ENCODE results near the gene PLOD3. TPM values are rescaled to one million over a fixed set of nuclear protein-coding genes. Genes with fewer than 3 reads are reported as not detected.

The PLOD3 gene
- total and polyA plus RNA-seq, 4 experiments from 2014 or later, result 24.6 to 72.4 (median 47.2) TPM

DNA sequence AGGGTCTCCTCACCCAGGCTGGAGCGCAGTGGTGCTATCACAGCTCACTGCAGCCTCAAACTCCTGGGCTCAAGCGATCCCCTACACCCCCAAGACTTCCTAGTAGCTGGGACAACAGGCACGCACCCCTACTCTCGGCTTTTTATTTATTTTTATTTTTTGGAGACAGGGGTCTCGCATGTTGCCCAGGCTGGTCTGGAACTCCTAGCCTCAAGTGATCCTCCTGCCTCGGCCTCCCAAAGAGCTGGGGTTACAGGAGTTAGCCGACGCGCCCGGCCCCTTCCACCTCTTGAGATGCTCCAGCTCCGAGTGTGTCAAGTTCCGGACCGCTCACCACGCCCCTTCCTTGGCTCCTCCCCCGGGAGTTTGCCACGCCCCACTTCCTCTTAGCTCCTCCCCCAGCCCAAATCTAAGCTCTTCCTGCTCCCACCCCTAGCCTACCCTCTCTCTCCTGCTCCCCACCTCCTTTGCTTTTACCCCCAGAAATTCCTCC is 43.6 kb downstream of the PLOD3 start:
- Mint-ChIP-seq H3K27ac (peak overlapping the region in 2 of 7 donors; percentile 41 to 76), H3K4me3 (peak overlapping the region; percentile 20 to 80 (median 60)), H3K9me3 (peaks cover 0 to 4% (median 0%) of the 10 kb centered on the region in 8 donors), H3K4me1 (peaks cover 30 to 56% (median 44%) of the 10 kb centered on the region in 4 donors), H3K27me3 (peaks cover 60 to 76% of the 10 kb centered on the region in 2 donors), H3K36me3 (no peaks in the 10 kb centered on the region)
- DNase-seq, result peak; percentile 62 to 67 (median 64)
- Histone ChIP-seq H3K27me3 (ENCODE audit: insufficient read depth, low read length) (peaks cover 72% of the 10 kb centered on the region), H3K27ac (ENCODE audit: low read depth, low read length) (no peak overlapping the region), H3K36me3 (ENCODE audit: insufficient read depth, low read length) (no peaks in the 10 kb centered on the region), H3K9me3 (ENCODE audit: control insufficient read depth in 1 of 2, low read length in 2 of 2) (no peaks in the 10 kb centered on the region), H3K4me1 (ENCODE audit: insufficient read depth, low read length) (peaks cover 56% of the 10 kb centered on the region), H3K4me3 (ENCODE audit: low read length in 2 of 2) (no peak overlapping the region)
- POLR2A ChIA-PET (ENCODE audit: partially characterized antibody), result interaction anchor here (1.3 kb wide), 2 partner anchors 30 to 44 kb away, joined by 3 read pairs; partner anchors contain the start of genes PLOD3 and ZNHIT1
- intact Hi-C loops (cut with micrococcal nuclease), result no loop called here
- CTCF ChIA-PET (ENCODE audit: partially characterized antibody), result interaction anchor here (0.9 to 4.7 kb wide), 4 partner anchors 18 to 32 kb away, joined by 3 to 27 read pairs (median 13); no protein-coding TSS in a partner anchor

- Mint-ChIP-seq H3K4me1 (peaks cover 30 to 60% (median 48%) of the 10 kb centered on the region in 4 donors), H3K4me3 (peak overlapping the region in 6 of 8 donors; percentile 40 to 69 (median 48)), H3K36me3 (no peaks in the 10 kb centered on the region), H3K9me3 (peaks cover 0 to 4% (median 0%) of the 10 kb centered on the region in 8 donors), H3K27ac (peak overlapping the region in 2 of 7 donors; percentile 32 to 41), H3K27me3 (peaks cover 62 to 76% of the 10 kb centered on the region in 2 donors)
- ChIA-PET POLR2A (ENCODE audit: partially characterized antibody) (interaction anchor here (1.3 kb wide), 2 partner anchors 29 to 45 kb away, joined by 3 read pairs; partner anchors contain the start of genes PLOD3 and ZNHIT1), CTCF (ENCODE audit: partially characterized antibody) (interaction anchor here (0.9 to 4.7 kb wide), 4 partner anchors 18 to 31 kb away, joined by 3 to 27 read pairs (median 13); no protein-coding TSS in a partner anchor)
- Histone ChIP-seq H3K4me3 (ENCODE audit: low read length in 2 of 2) (no peak overlapping the region), H3K4me1 (ENCODE audit: insufficient read depth, low read length) (peaks cover 56% of the 10 kb centered on the region), H3K9me3 (ENCODE audit: control insufficient read depth in 1 of 2, low read length in 2 of 2) (no peaks in the 10 kb centered on the region), H3K27me3 (ENCODE audit: insufficient read depth, low read length) (peaks cover 76% of the 10 kb centered on the region), H3K36me3 (ENCODE audit: insufficient read depth, low read length) (no peaks in the 10 kb centered on the region), H3K27ac (ENCODE audit: low read depth, low read length) (no peak overlapping the region)
- no peak for DNase-seq
- intact Hi-C loops (cut with micrococcal nuclease), result no loop called here
Measured at GRCh38 chr7:101172854-101173751, 44.3 kb downstream of the PLOD3 start.

GRCh38 chr7:101172005-101172853 is 45.2 kb downstream of the PLOD3 start:
- Histone ChIP-seq H3K27me3 (ENCODE audit: insufficient read depth, low read length) (peaks cover 84% of the 10 kb centered on the region), H3K4me1 (ENCODE audit: insufficient read depth, low read length) (peaks cover 57% of the 10 kb centered on the region), H3K36me3 (ENCODE audit: insufficient read depth, low read length) (no peaks in the 10 kb centered on the region), H3K4me3 (ENCODE audit: low read length in 2 of 2) (peak overlapping the region in 1 of 2 donors; percentile 34), H3K27ac (ENCODE audit: low read depth, low read length) (no peak overlapping the region), H3K9me3 (ENCODE audit: control insufficient read depth in 1 of 2, low read length in 2 of 2) (no peaks in the 10 kb centered on the region)
- H3K27ac Mint-ChIP-seq, result peak overlapping the region in 1 of 7 donors; percentile 77
- peaks cover 0 to 4% (median 0%) of the 10 kb centered on the region in 8 donors for H3K9me3 Mint-ChIP-seq
- CTCF ChIA-PET (ENCODE audit: partially characterized antibody), result interaction anchor here (0.6 to 4.7 kb wide), 11 partner anchors 10 to 732 kb away, joined by 3 to 44 read pairs (median 5); no protein-coding TSS in a partner anchor
- H3K4me1 Mint-ChIP-seq, result peaks cover 30 to 62% (median 50%) of the 10 kb centered on the region in 4 donors
- POLR2A ChIA-PET (ENCODE audit: partially characterized antibody), result no interaction called here
- peak overlapping the region in 7 of 8 donors; percentile 8 to 72 (median 52) for H3K4me3 Mint-ChIP-seq
- no peaks in the 10 kb centered on the region for H3K36me3 Mint-ChIP-seq
- DNase-seq, result peak in 1 of 5 donors; percentile 46
- peaks cover 61 to 76% of the 10 kb centered on the region in 2 donors for H3K27me3 Mint-ChIP-seq
- intact Hi-C loops (cut with micrococcal nuclease), result no loop called here

DNA sequence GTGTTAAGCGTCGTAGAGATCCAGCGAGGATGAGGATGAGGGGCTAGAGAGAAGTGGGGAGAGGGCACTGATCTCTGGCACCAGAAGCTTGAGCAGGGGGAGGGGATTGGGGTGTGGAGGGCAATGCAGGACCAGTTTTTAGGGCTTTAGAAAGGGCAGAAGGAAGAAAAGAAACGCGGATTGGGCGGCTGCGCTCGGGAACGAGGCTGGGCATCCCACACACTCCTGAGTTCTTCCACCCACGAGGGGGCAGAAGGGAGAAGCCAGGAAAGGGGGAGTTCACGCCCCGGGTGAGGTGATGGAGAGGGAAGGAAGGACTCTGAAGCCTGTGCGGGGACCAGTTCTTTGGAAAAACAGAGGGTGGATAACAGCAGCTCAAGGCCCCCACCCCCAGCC is 45.9 kb downstream of the PLOD3 start:
- intact Hi-C loops (cut with micrococcal nuclease), result loop anchor here (1.0 kb wide), 1 partner anchor 21 kb away; no protein-coding TSS in a partner anchor
- H3K27ac Mint-ChIP-seq, result peak overlapping the region in 3 of 7 donors; percentile 58 to 89 (median 77)

DNA sequence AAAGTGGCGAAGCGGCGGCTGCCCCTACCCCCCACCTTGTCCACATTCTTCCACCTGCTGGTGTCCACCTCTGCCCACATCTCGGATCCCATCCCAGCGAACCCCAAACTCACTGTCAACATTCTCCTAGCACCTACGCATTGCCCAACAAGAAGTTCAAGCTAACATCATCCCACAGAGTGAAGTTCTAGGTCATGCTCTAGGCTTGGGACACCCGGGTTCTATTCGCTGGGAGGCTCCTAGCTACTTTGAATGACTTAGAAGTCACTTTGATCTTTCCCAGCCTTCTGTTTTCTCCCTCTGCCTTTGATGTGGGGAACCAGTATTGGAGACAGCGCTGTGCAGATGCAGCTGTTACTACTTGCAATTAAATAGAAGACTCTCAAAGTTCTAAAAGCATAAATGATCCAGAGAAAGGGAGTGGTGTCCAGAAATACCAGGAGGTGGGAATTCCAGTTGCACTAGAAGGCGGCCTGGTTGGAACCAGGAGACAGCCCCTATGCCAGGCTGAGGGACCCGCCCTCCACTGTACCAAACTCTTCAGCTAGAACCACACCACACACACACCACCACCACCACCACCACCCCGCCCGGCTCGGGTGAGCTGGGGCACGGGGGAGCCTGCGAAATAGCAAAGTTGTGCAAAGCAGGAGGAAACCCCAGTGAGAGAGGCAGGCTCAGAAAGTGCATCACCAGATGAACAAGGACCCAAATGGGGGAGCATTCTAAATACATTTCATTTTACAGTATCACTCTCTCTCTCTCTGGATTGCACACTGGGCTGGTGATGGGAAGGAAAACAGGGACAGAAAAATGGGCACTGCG is 46.6 kb downstream of the PLOD3 start:
- no peaks in the 10 kb centered on the region for H3K36me3 ChIP-seq (ENCODE audit: insufficient read depth, low read length)
- H3K4me1 Mint-ChIP-seq, result peaks cover 36 to 74% (median 55%) of the 10 kb centered on the region in 4 donors
- H3K4me3 Mint-ChIP-seq, result peak overlapping the region in 7 of 8 donors; percentile 8 to 75 (median 52)
- H3K9me3 Mint-ChIP-seq, result peaks cover 0 to 4% (median 0%) of the 10 kb centered on the region in 8 donors
- no peak overlapping the region for H3K4me3 ChIP-seq (ENCODE audit: low read length in 2 of 2)
- POLR2A ChIA-PET (ENCODE audit: partially characterized antibody), result interaction anchor here (0.7 to 1.3 kb wide), 2 partner anchors 27 to 47 kb away, joined by 3 to 7 read pairs; partner anchors contain the start of genes PLOD3 and ZNHIT1
- no peaks in the 10 kb centered on the region for H3K36me3 Mint-ChIP-seq
- peak in 2 of 5 donors; percentile 46 to 70 for DNase-seq
- no peak overlapping the region for H3K27ac ChIP-seq (ENCODE audit: low read depth, low read length)
- H3K27me3 Mint-ChIP-seq, result peaks cover 58 to 72% of the 10 kb centered on the region in 2 donors
- H3K4me1 ChIP-seq (ENCODE audit: insufficient read depth, low read length), result peaks cover 67% of the 10 kb centered on the region
- H3K27me3 ChIP-seq (ENCODE audit: insufficient read depth, low read length), result peaks cover 91% of the 10 kb centered on the region
- CTCF ChIA-PET (ENCODE audit: partially characterized antibody), result interaction anchor here (0.6 to 3.0 kb wide), 13 partner anchors 8 to 353 kb away, joined by 3 to 44 read pairs (median 4); partner anchors contain the start of gene AP1S1
- H3K27ac Mint-ChIP-seq, result peak overlapping the region in 4 of 7 donors; percentile 23 to 89 (median 68)
- intact Hi-C loops (cut with micrococcal nuclease), result loop anchor here (1.0 kb wide), 1 partner anchor 21 kb away; no protein-coding TSS in a partner anchor
- no peaks in the 10 kb centered on the region for H3K9me3 ChIP-seq (ENCODE audit: control insufficient read depth in 1 of 2, low read length in 2 of 2)

More for the DNA sequence above, 45.9 kb downstream of the PLOD3 start:
- POLR2A ChIA-PET (ENCODE audit: partially characterized antibody), result no interaction called here
- CTCF ChIA-PET (ENCODE audit: partially characterized antibody), result interaction anchor here (1.0 to 3.0 kb wide), 9 partner anchors 9 to 111 kb away, joined by 3 to 44 read pairs (median 5); no protein-coding TSS in a partner anchor
- Mint-ChIP-seq H3K4me3 (peak overlapping the region in 7 of 8 donors; percentile 8 to 75 (median 52)), H3K9me3 (peaks cover 0 to 4% (median 0%) of the 10 kb centered on the region in 8 donors), H3K27me3 (peaks cover 59 to 73% of the 10 kb centered on the region in 2 donors), H3K4me1 (peaks cover 34 to 68% (median 51%) of the 10 kb centered on the region in 4 donors), H3K36me3 (no peaks in the 10 kb centered on the region)
- peaks cover 89% of the 10 kb centered on the region for H3K27me3 ChIP-seq (ENCODE audit: insufficient read depth, low read length)
- H3K9me3 ChIP-seq (ENCODE audit: control insufficient read depth in 1 of 2, low read length in 2 of 2), result no peaks in the 10 kb centered on the region
- H3K36me3 ChIP-seq (ENCODE audit: insufficient read depth, low read length), result no peaks in the 10 kb centered on the region
- H3K4me3 ChIP-seq (ENCODE audit: low read length in 2 of 2), result no peak overlapping the region
- no peak overlapping the region for H3K27ac ChIP-seq (ENCODE audit: low read depth, low read length)
- H3K4me1 ChIP-seq (ENCODE audit: insufficient read depth, low read length), result peaks cover 63% of the 10 kb centered on the region
- no peak for DNase-seq
